ENCODE measurements around the gene IZUMO1. TPM values are rescaled to one million over a fixed set of nuclear protein-coding genes. Genes with fewer than 3 reads are reported as not detected.

Gene IZUMO1
- total and polyA plus RNA-seq, 9 of the 15 experiments (the other 6 are each of a cell fraction or from before 2014, with no cell fraction given) = 0.14 to 2.1 (median 0.73) TPM

DNA sequence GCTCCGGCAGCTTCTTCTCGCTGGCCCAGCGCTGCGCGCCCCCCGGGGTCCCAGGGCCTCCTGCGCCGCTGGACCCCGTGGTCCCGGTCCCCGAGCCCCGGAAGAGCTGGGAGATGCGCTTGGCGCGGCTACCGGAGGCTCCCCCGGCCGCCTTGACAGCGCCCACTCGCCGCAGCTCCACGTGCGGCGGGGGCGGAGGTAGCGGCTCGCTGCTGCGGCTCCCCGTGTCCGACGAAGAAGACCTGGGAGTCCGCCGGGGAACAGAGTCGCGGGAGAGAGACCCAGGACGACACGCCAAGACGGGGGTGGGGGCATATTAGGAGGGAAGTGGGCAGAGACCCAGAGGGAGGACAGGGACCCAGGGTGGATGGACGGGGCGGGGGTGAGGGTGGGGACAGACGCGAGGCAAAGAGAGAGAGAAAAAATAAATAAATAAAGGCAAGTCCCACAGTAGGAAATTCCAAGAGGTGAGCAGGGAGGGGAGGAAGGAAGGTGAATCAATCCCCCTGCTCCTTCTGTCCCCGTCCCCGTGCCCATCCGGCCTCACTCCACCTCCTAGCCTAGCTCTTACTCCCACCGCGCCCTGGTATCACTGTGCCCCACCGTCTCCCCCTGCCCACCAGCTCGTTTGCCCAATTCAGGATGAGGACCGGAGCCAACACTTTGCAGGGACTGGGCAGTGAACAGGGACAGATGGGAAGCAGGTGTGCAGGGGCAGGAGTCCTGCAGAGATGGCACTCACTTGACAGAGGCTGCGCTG is 7.1 kb downstream of the IZUMO1 start (continued):
- TF ChIP-seq ZNF146 (CRISPR knock-in tag; IDR thresholded peaks at IDR 0.05; ENCODE audit: unreplicated experiment) (no peak), NR2C2 (CRISPR knock-in tag; IDR thresholded peaks at IDR 0.05) (no peak), NR2C2 (tag; IDR thresholded peaks at IDR 0.05) (peak; percentile 29; the same call in 1 of the 2 replicates), YY1 (IDR thresholded peaks at IDR 0.05; ENCODE audit: borderline replicate concordance in 1 of 3, control insufficient read depth in 1 of 3, extremely low read depth in 1 of 3, insufficient read depth in 3 of 3, insufficient read length in 1 of 3, insufficient replicate concordance in 2 of 3, low read depth in 1 of 3, low read length in 2 of 3) (no peak), LCOR (CRISPR knock-in tag; IDR thresholded peaks at IDR 0.05) (0 out of 2 replicates have a peak, but pooled peaks have one; percentile 12), BRD4 (IDR thresholded peaks at IDR 0.05) (0 out of 2 replicates have a peak, but pooled peaks have one; percentile 33), SIN3A (IDR thresholded peaks at IDR 0.05; ENCODE audit: borderline replicate concordance in 2 of 2, control insufficient read depth in 1 of 2, low read depth in 2 of 2, low read length in 2 of 2) (peak in 1 of 2 experiments; percentile 62; a peak in 1 of 4 replicates), FOS (IDR thresholded peaks at IDR 0.05; ENCODE audit: extremely low read depth, insufficient read length) (no peak), FOSL1 (tag; conservative IDR thresholded peaks at IDR 0.05) (0 out of 2 replicates have a peak, but pooled peaks have one; percentile 35)
- TF ChIP-seq, protein P1, sequence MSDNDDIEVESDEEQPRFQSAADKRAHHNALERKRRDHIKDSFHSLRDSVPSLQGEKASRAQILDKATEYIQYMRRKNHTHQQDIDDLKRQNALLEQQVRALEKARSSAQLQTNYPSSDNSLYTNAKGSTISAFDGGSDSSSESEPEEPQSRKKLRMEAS (CRISPR knock-in tag; IDR thresholded peaks at IDR 0.05) = peak; percentile 37
- TF ChIP-seq, protein P2, sequence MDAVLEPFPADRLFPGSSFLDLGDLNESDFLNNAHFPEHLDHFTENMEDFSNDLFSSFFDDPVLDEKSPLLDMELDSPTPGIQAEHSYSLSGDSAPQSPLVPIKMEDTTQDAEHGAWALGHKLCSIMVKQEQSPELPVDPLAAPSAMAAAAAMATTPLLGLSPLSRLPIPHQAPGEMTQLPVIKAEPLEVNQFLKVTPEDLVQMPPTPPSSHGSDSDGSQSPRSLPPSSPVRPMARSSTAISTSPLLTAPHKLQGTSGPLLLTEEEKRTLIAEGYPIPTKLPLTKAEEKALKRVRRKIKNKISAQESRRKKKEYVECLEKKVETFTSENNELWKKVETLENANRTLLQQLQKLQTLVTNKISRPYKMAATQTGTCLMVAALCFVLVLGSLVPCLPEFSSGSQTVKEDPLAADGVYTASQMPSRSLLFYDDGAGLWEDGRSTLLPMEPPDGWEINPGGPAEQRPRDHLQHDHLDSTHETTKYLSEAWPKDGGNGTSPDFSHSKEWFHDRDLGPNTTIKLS (IDR thresholded peaks at IDR 0.05; ENCODE audit: borderline replicate concordance, low read depth) = 0 out of 2 replicates have a peak, but pooled peaks have one; percentile 63
- TF ChIP-seq, protein P3, sequence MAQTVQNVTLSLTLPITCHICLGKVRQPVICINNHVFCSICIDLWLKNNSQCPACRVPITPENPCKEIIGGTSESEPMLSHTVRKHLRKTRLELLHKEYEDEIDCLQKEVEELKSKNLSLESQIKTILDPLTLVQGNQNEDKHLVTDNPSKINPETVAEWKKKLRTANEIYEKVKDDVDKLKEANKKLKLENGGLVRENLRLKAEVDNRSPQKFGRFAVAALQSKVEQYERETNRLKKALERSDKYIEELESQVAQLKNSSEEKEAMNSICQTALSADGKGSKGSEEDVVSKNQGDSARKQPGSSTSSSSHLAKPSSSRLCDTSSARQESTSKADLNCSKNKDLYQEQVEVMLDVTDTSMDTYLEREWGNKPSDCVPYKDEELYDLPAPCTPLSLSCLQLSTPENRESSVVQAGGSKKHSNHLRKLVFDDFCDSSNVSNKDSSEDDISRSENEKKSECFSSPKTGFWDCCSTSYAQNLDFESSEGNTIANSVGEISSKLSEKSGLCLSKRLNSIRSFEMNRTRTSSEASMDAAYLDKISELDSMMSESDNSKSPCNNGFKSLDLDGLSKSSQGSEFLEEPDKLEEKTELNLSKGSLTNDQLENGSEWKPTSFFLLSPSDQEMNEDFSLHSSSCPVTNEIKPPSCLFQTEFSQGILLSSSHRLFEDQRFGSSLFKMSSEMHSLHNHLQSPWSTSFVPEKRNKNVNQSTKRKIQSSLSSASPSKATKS (CRISPR knock-in tag; IDR thresholded peaks at IDR 0.05) = no peak
